ENCODE data around the gene INTS4.
"Not testable (repeated sequence)": the region's sequence is repeated elsewhere in the genome, so short reads cannot be mapped to it uniquely, and the experiment has no call there.

INTS4 gene

GRCh38 chr11:77884186-77884828 lies 110.2 kb downstream of the INTS4 start:
- in situ Hi-C loops (cut with MboI; ENCODE audit: low sequenced_read_pairs), result no loop called here

- in situ Hi-C loops (cut with MboI; ENCODE audit: low sequenced_read_pairs), result no loop called here
These were observed 110.7 kb downstream of the INTS4 start for GRCh38 chr11:77883775-77884174.

GRCh38 chr11:77882396-77882795 lies 112.1 kb downstream of the INTS4 start:
- in situ Hi-C loops (cut with MboI; ENCODE audit: low sequenced_read_pairs), result no loop called here

GRCh38 chr11:77879218-77879617 lies 115.2 kb downstream of the INTS4 start:
- in situ Hi-C loops (cut with MboI; ENCODE audit: low sequenced_read_pairs), result no loop called here

GRCh38 chr11:77878247-77878646 lies 116.2 kb downstream of the INTS4 start:
- in situ Hi-C loops (cut with MboI; ENCODE audit: low sequenced_read_pairs), result not testable (repeated sequence)

GRCh38 chr11:77876045-77876444 lies 118.4 kb downstream of the INTS4 start:
- in situ Hi-C loops (cut with MboI; ENCODE audit: low sequenced_read_pairs), result no loop called here

- in situ Hi-C loops (cut with MboI; ENCODE audit: low sequenced_read_pairs), result no loop called here
These were observed 120.3 kb downstream of the INTS4 start for GRCh38 chr11:77874206-77874605.

GRCh38 chr11:77873345-77873744 lies 121.1 kb downstream of the INTS4 start:
- in situ Hi-C loops (cut with MboI; ENCODE audit: low sequenced_read_pairs), result no loop called here

GRCh38 chr11:77871855-77872254 lies 122.6 kb downstream of the INTS4 start:
- in situ Hi-C loops (cut with MboI; ENCODE audit: low sequenced_read_pairs), result no loop called here

GRCh38 chr11:77868744-77869143 lies 125.7 kb downstream of the INTS4 start:
- in situ Hi-C loops (cut with MboI; ENCODE audit: low sequenced_read_pairs), result no loop called here

- in situ Hi-C loops (cut with MboI; ENCODE audit: low sequenced_read_pairs), result no loop called here
These were observed 128.1 kb downstream of the INTS4 start for GRCh38 chr11:77866336-77866735.

GRCh38 chr11:77865805-77866204 lies 128.7 kb downstream of the INTS4 start:
- in situ Hi-C loops (cut with MboI; ENCODE audit: low sequenced_read_pairs), result no loop called here

- in situ Hi-C loops (cut with MboI; ENCODE audit: low sequenced_read_pairs), result not testable (repeated sequence)
These were observed 133.0 kb downstream of the INTS4 start for GRCh38 chr11:77861444-77861843.

GRCh38 chr11:77857906-77858457 lies 136.5 kb downstream of the INTS4 start:
- in situ Hi-C loops (cut with MboI; ENCODE audit: low sequenced_read_pairs), result not testable (repeated sequence)

GRCh38 chr11:77854838-77855237 lies 139.6 kb downstream of the INTS4 start:
- in situ Hi-C loops (cut with MboI; ENCODE audit: low sequenced_read_pairs), result no loop called here

- in situ Hi-C loops (cut with MboI; ENCODE audit: low sequenced_read_pairs), result no loop called here
These were observed 143.0 kb downstream of the INTS4 start for GRCh38 chr11:77851503-77851902.

- in situ Hi-C loops (cut with MboI; ENCODE audit: low sequenced_read_pairs), result not testable (repeated sequence)
These were observed 150.8 kb downstream of the INTS4 start for GRCh38 chr11:77843700-77844099.

- in situ Hi-C loops (cut with MboI; ENCODE audit: low sequenced_read_pairs), result no loop called here
These were observed 151.9 kb downstream of the INTS4 start for GRCh38 chr11:77842441-77843121.

GRCh38 chr11:77833302-77833701 lies 161.2 kb downstream of the INTS4 start:
- in situ Hi-C loops (cut with MboI; ENCODE audit: low sequenced_read_pairs), result no loop called here

- in situ Hi-C loops (cut with MboI; ENCODE audit: low sequenced_read_pairs), result no loop called here
These were observed 165.5 kb downstream of the INTS4 start for GRCh38 chr11:77828926-77829325.

Measured in HL-60/S4 treated with retinoic acid at 250 ng/mL for 4 days and 3 days (cell line).